Stimulated activated effector memory CD8-positive, alpha-beta T cell treated with anti-CD3 and anti-CD28 coated beads, Interleukin-12 subunit alpha, Interleukin-12 subunit beta, amount 100 ng/mL, for 72 hours (primary cell): Measurements from ENCODE around the gene CCDC6.
"Not testable (repeated sequence)": the region's sequence is repeated elsewhere in the genome, so short reads cannot be mapped to it uniquely, and the experiment has no call there.

ENCODE experiments used
- ATAC-seq: fragments of 150-1000 bp; cut with Tn5 transposase; 2 replicates; pipeline ENCODE4 v1.10.0; 2021
- DNase-seq, 2 donors: peaks; one replicate each; pipeline ENCODE4 v3.0.0; 2021 to 2022; ENCODE audit warnings: low spot score in 2 of 2
- H3K27ac Mint-ChIP-seq: one replicate; pipeline ENCODE4 v1.8.0; 2022; ENCODE audit warnings: mild to moderate bottlenecking, mixed read lengths
- H3K36me3 Mint-ChIP-seq: one replicate; pipeline ENCODE4 v1.8.0; 2022; ENCODE audit warnings: mild to moderate bottlenecking, mixed read lengths
- H3K4me1 Mint-ChIP-seq: one replicate; pipeline ENCODE4 v1.8.0; 2022; ENCODE audit warnings: mixed read lengths
- H3K4me3 Mint-ChIP-seq: one replicate; pipeline ENCODE4 v1.8.0; 2022; ENCODE audit warnings: mild to moderate bottlenecking, mixed read lengths
- H3K9me3 Mint-ChIP-seq: one replicate; pipeline ENCODE4 v1.8.0; 2022; ENCODE audit warnings: mixed read lengths

CCDC6 gene

DNA sequence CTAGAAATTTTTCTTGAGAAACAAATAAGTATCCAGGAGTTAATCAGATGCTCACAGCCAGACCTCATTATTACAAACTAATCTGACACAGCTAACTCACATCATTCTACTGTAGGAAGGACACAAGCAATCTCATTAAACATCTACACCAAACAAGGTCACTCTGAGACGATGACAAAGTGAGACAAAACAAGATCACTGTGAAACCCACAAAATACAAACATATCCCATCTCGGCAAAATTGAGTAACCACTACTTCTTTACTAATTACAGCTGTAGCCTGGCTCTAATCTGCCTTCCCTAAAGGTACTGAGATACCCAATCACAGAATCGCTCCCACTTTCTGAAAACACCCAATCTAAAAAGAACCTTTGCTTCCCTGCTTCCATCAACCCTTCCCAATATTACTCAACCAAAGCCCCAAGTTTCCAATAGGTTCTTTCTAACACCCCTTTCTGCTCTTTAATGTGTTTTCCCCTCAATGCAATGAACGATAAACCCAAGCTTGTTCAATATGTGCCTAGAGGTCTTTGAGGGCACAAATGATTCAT is 26.9 kb downstream of the CCDC6 start:
- peak overlapping the region; percentile 59 for H3K4me3 Mint-ChIP-seq
- no peaks in the 10 kb centered on the region for H3K9me3 Mint-ChIP-seq
- peak overlapping the region; percentile 84 for H3K27ac Mint-ChIP-seq
- peaks cover 36% of the 10 kb centered on the region for H3K36me3 Mint-ChIP-seq
- peak in 1 of 2 donors; percentile 69 for DNase-seq
- peak; percentile 65 for ATAC-seq
- H3K4me1 Mint-ChIP-seq, result peaks cover 77% of the 10 kb centered on the region

DNA sequence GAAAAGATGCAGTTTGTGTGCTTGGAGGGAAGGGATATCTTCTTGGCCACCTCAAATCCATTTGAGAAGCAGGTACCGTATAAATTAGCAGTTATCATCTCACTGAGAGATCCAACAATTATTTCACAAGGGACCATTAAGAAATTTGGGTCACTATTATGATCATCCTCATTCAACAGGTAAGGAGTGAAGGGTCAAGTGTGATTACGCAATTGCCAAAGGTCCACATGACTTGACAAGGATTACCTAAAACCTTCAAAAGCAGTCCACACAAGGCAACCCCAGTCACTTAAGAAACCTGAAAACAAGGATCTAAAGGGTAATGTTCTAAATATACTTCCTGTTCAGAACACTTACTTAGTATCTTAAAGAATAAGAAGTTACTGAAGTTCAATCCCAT is 27.4 kb downstream of the CCDC6 start:
- Mint-ChIP-seq H3K4me3 (peak overlapping the region; percentile 59), H3K27ac (peak overlapping the region; percentile 84), H3K4me1 (peaks cover 77% of the 10 kb centered on the region), H3K9me3 (no peaks in the 10 kb centered on the region), H3K36me3 (peaks cover 36% of the 10 kb centered on the region)
- ATAC-seq (no peak), DNase-seq (no peak)

DNA sequence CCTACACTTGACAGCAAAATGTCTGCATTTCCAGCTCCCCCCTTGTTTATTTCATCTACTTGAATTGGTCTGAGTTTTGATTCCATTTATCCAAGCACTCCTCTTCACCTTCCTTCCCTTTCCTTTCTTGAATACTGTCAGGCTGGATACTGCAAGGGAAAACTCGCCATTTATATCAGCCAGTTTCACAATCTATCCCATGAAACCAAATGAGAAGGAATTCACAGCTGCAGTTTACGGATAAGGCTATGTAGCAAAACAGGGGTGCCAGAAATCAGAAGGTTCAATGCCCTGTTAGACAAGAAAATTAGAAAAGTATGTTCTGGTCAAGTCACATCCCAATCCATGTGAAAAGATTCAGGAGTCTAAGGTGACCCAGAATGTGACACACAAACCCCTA is 28.1 kb downstream of the CCDC6 start:
- Mint-ChIP-seq H3K4me1 (peaks cover 74% of the 10 kb centered on the region), H3K36me3 (peaks cover 36% of the 10 kb centered on the region), H3K9me3 (no peaks in the 10 kb centered on the region), H3K4me3 (peak overlapping the region; percentile 59), H3K27ac (peak overlapping the region; percentile 84)
- ATAC-seq, result no peak
- DNase-seq, result no peak

DNA sequence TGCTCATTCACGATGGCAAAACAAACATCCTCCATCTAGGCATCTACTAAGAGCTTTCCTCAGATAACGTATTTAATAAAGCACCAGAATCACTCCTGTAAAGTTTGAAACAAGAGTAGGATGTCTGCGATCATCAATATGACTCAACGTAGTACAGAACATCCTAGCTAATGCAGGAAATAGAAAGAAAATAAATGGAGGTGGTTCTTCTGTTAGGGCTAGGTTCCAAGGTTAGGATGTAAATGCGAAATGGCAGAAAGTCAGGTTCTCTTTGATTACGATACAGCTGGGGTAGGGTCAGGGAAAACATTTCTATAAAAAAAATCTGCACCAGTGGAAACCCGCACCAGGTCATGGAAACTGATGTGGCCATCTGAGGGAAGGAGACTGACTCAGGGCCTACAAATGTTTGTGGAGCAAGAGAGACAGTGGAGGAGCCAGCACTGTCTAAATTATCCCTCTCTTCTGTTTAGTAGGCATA is 29.1 kb downstream of the CCDC6 start:
- DNase-seq (no peak), ATAC-seq (no peak)
- peaks cover 36% of the 10 kb centered on the region for H3K36me3 Mint-ChIP-seq
- H3K4me3 Mint-ChIP-seq, result peak overlapping the region; percentile 27
- H3K9me3 Mint-ChIP-seq, result no peaks in the 10 kb centered on the region
- peak overlapping the region; percentile 69 for H3K27ac Mint-ChIP-seq
- H3K4me1 Mint-ChIP-seq, result peaks cover 78% of the 10 kb centered on the region

DNA sequence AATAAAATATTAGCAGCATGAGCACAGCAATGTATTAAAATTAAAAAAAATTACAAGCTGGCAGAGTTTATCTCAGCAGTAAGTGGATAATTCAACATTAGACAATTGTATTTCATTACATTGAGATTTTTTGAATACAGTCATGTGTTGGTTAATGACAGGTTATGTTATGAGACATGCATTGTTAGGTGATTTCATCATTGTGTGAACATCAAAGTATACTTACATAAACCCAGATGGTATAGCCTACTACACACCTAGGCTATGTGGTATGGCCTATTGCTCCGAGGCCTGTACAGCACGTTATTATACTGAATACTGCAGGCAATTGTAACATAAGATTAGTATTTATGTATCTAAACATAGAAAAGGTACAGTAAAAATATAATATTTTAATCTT is 29.7 kb downstream of the CCDC6 start:
- peaks cover 36% of the 10 kb centered on the region for H3K36me3 Mint-ChIP-seq
- peaks cover 81% of the 10 kb centered on the region for H3K4me1 Mint-ChIP-seq
- H3K9me3 Mint-ChIP-seq, result no peaks in the 10 kb centered on the region
- DNase-seq (no peak), ATAC-seq (no peak)
- H3K27ac Mint-ChIP-seq, result no peak overlapping the region
- H3K4me3 Mint-ChIP-seq, result no peak overlapping the region

DNA sequence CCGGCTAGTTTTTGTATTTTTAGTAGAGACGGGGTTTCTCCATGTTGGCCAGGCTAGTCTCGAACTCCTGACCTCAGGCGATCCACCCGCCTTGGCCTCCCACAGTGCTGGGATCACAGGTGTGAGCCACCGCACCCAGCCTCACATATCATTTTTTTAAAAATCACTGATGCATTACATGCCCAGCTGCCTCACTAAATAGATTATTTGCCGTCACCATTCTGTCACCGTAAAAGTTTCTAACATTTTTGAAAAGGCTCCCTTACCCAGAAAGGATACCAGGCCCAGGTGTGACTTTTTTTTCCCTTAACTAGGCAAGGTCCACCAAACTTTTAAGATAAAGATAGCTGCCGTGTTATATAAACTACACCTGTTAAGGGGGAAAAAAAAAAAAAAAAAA is 30.1 kb downstream of the CCDC6 start:
- peaks cover 77% of the 10 kb centered on the region for H3K4me1 Mint-ChIP-seq
- peaks cover 34% of the 10 kb centered on the region for H3K36me3 Mint-ChIP-seq
- not testable (repeated sequence) for H3K4me3 Mint-ChIP-seq, H3K27ac Mint-ChIP-seq, DNase-seq, H3K9me3 Mint-ChIP-seq, ATAC-seq

DNA sequence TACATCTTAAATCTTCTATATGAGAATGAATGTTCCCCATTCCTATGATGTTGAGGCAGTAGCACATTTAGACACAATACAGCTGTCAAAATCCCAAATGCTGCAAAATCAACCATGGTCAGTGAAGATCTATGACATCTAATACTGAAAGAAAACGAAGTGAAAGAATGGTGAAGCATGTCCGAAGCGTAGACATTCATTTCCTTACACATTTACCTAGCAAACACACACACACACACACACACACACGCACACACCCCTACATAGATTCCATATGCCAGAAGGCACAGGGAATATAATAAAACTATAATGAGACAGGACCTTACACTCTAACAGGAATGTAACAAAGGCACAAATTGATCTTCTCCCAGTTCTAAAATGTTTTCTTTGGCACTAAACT is 32.5 kb downstream of the CCDC6 start:
- H3K36me3 Mint-ChIP-seq, result peaks cover 16% of the 10 kb centered on the region
- ATAC-seq, result no peak
- H3K9me3 Mint-ChIP-seq, result no peaks in the 10 kb centered on the region
- peaks cover 75% of the 10 kb centered on the region for H3K4me1 Mint-ChIP-seq
- H3K27ac Mint-ChIP-seq, result no peak overlapping the region
- no peak overlapping the region for H3K4me3 Mint-ChIP-seq
- DNase-seq, result no peak

DNA sequence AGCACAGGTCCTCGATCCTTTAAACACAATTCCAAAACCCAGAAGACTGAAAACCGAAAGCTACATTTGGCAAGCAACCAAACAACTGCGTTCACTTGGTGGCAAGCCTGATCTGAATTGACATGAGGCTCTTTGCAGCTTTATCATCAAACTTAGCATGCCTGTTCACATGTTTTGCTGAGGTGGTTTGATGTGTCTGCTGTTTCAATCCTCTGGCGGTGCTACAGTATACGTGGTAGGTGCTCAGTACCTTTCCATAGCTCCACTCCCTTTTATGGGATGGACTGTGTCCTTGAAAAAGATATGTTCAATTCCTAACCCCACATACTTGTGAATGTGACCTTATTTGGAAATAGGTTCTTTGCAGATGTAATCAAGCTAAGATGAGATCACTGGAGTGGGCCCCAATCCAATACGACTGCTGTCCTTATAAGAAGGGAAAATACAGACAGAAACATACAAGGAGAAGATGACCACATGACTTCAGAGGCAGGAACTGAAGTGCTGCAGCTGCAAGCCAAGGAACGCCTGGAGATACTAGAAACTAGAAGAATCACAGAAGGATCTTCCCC is 33.4 kb downstream of the CCDC6 start:
- DNase-seq (peak in 1 of 2 donors; percentile 39), ATAC-seq (no peak)
- no peaks in the 10 kb centered on the region for H3K9me3 Mint-ChIP-seq
- no peak overlapping the region for H3K27ac Mint-ChIP-seq
- no peak overlapping the region for H3K4me3 Mint-ChIP-seq
- H3K36me3 Mint-ChIP-seq, result peaks cover 16% of the 10 kb centered on the region
- H3K4me1 Mint-ChIP-seq, result peaks cover 75% of the 10 kb centered on the region

DNA sequence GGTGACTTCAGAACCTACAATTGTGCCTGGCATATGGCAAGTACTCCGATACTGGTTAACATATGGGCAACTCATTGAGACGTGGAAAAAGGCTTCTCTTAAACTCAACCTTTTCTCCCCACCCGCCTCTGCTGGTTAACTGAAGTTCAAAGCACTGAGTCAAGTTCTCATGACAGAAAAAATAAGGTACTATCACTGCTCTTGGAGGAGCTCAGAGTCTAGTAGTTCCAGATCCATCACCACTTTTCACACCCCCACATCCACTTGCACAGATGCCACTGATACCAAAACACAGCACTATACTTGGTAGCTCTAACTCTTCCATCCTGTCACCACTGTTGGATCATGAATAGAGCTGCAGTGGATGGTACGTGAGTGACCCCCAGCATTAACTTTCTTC is 36.2 kb downstream of the CCDC6 start:
- Mint-ChIP-seq H3K9me3 (no peaks in the 10 kb centered on the region), H3K4me1 (peaks cover 85% of the 10 kb centered on the region), H3K36me3 (peaks cover 3% of the 10 kb centered on the region), H3K27ac (peak overlapping the region; percentile 60), H3K4me3 (no peak overlapping the region)
- ATAC-seq (peak; percentile 43), DNase-seq (no peak)

DNA sequence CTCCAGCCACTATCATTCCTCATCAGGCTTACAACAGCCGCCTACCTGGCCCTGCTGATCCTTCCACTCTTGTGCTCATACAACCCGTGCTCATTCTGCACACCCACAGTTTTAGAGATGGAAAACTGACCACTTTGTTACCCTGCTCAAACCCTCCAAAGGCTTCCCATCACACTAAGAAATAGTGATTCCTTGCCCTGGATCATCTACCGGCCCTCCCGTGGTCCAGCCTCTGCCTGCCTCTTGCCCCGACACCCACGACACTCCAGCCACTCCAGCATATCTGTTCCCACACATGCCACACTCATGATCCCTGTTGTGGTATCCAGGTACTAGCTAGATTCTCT is 36.8 kb downstream of the CCDC6 start:
- no peak overlapping the region for H3K4me3 Mint-ChIP-seq
- DNase-seq (no peak), ATAC-seq (no peak)
- peaks cover 85% of the 10 kb centered on the region for H3K4me1 Mint-ChIP-seq
- peak overlapping the region; percentile 60 for H3K27ac Mint-ChIP-seq
- no peaks in the 10 kb centered on the region for H3K36me3 Mint-ChIP-seq
- no peaks in the 10 kb centered on the region for H3K9me3 Mint-ChIP-seq

DNA sequence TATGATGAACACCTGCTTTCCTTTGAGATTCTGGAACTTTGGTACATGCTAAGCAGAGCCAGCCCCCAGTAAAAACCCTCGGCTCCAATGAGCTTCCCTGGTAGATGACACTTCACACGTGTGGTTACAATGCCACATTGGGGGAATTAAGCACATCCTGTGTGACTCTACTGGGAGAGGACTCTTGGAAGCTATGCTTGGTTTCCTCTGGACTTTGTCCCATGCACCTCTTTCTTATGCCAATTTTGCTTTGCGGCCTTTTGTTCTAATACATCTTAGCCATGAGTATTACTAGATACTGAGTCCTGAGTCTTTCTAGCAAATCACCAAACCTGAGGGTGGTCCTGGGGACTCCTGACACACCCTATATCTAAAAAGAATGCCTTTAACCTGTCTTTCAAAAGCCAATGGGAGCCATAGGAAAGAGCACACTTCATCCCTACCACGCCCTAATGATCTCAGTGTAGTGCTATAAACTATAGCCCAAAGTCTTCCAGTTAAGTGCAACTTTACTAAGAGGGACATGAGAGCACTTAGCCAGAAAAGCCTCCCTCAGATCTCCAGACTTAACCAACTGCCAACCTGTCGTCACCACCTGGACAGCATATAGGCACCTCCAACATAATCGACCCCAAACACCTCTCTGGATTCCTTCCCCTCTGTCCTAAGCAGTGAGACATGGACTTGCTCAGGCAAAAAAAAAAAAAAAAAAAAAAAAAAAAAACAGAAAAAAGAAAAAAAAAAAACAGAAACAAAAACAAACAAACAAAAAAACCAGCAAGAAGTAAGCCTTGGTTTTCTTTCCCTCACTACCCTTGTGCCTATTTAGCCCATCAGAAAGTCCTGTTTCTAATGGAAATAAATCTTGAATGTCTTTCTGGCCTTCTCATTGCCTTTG is 37.4 kb downstream of the CCDC6 start:
- no peaks in the 10 kb centered on the region for H3K36me3 Mint-ChIP-seq
- no peak overlapping the region for H3K4me3 Mint-ChIP-seq
- DNase-seq (no peak), ATAC-seq (no peak)
- H3K27ac Mint-ChIP-seq, result peak overlapping the region; percentile 10
- H3K9me3 Mint-ChIP-seq, result no peaks in the 10 kb centered on the region
- H3K4me1 Mint-ChIP-seq, result peaks cover 85% of the 10 kb centered on the region

DNA sequence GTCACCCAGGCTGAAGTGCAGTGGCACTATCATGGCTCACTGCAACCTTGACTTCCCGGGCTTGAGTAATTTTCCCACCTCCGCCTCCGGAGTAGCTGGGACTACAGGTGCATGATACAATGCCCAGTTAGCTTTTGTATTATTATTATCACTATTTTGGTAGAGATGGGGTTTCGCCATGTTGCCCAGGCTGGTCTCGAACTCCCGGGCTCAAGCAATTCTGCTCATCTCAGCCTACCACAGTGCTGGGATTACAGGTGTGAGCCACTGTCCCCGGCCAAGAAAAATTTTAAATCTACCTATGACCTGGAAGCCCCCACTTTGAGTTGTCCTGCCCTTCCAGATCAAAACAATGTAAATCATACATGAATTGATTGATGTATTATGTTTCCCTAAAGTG is 38.8 kb downstream of the CCDC6 start:
- Mint-ChIP-seq H3K9me3 (no peaks in the 10 kb centered on the region), H3K27ac (no peak overlapping the region), H3K4me1 (peaks cover 76% of the 10 kb centered on the region), H3K36me3 (no peaks in the 10 kb centered on the region), H3K4me3 (no peak overlapping the region)
- ATAC-seq (no peak), DNase-seq (no peak)

DNA sequence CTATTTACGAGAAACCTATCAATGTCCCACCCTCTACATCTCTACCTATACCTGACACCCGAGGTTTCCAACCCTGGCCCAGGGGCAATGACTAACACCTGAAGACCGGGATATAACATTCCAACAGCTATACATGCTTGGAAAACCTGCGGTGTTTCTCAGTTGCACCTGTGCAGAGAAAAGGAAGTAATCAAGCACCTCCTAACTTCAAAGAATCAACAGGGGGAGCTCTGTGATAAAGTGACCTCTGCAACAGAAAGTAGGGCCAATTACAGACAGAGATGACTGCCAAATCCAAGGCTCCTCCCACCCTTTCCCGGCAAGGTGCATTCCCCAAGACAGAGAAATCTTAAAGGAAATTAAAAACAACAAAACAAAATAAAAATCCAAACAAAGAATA is 41.3 kb downstream of the CCDC6 start:
- H3K4me1 Mint-ChIP-seq, result peaks cover 79% of the 10 kb centered on the region
- no peaks in the 10 kb centered on the region for H3K9me3 Mint-ChIP-seq

DNA sequence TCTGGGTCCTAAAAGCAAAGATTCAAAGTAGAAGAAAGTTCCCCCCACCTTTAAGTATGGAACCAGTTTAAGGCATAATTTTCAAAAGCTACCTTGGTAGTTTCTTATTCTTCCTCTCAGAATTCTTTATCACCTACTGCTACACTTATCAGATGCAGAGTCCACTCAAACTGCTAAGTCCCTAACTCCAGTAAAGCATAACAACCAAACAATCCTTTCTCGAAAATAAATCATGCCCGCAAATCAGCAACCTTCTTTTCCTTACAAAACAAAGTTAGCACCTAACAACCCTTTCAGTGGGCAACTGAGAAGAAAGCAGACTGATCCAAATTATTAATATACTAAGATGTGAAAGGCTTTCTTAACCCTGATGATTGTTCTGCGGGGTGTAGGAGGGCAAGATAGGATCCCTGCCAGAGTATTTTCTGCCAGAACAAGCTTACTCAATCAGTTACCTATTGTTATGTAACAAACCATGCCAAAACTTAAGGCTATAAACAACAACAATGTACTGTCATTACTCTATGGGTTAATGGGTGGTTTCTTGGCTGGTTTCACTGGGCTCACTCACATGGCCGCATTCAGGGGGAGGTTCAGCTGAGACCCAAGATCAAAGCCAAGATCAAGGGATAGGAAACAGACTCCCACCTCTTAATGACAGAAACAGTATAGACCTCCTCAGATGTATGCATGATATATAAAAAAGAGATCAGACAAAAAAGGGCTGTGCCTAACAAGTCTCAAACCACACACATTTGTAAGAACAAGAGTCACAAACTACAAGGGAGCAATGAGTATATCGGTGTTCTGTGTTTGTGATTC is 42.0 kb downstream of the CCDC6 start:
- no peak for DNase-seq
- Mint-ChIP-seq H3K4me3 (no peak overlapping the region), H3K4me1 (peaks cover 79% of the 10 kb centered on the region), H3K9me3 (no peaks in the 10 kb centered on the region), H3K36me3 (peaks cover 9% of the 10 kb centered on the region), H3K27ac (peak overlapping the region; percentile 19)
- ATAC-seq, result peak; percentile 73

More for the DNA sequence above, 41.3 kb downstream of the CCDC6 start:
- H3K36me3 Mint-ChIP-seq, result peaks cover 9% of the 10 kb centered on the region
- ATAC-seq (peak; percentile 59), DNase-seq (no peak)
- no peak overlapping the region for H3K4me3 Mint-ChIP-seq
- no peak overlapping the region for H3K27ac Mint-ChIP-seq

DNA sequence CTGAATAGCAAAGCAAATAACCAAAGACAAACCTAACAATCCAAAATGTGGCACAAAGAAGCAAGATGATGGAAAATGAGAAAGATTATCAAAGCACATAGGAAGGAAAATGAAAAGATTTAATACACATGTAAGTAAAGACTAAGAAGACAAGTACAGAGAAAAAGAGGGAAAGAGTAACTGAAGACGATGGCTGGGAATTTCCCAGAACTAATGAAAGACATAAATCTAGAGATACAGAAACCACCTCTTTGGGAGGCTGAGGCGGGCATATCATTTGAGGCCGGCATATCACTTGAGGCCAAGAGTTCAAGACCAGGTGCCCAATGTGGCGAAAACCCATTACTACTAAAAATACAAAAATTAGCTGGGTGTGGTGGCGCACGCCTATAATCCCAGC is 46.8 kb downstream of the CCDC6 start:
- ATAC-seq, result no peak
- Mint-ChIP-seq H3K27ac (no peak overlapping the region), H3K9me3 (no peaks in the 10 kb centered on the region), H3K36me3 (peaks cover 9% of the 10 kb centered on the region), H3K4me1 (peaks cover 59% of the 10 kb centered on the region), H3K4me3 (no peak overlapping the region)
- DNase-seq, result no peak
